SU-DHL-6 (cell line): ENCODE data around the gene DOCK9.

ENCODE experiments used
- H2AFZ ChIP-seq: fragments of 200-600 bp; sonication (generic); 2 replicates; pipeline ENCODE4 v1.6.1; 2014; ENCODE audit warnings: low read depth, mild to moderate bottlenecking, moderate library complexity, mixed read lengths, antibody characterized with exemption, low read length; ENCODE audit not compliant: severe bottlenecking
- H3F3A ChIP-seq: fragments of 200-600 bp; shearing (Covaris generic); 2 replicates; pipeline ENCODE4 v1.6.0; 2016; ENCODE audit warnings: antibody characterized with exemption, mild to moderate bottlenecking; ENCODE audit not compliant: insufficient read depth
- H3K27ac ChIP-seq: fragments of 200-600 bp; sonication (generic); 2 replicates; pipeline ENCODE4 v1.5.1; 2016; ENCODE audit warnings: low read depth, mild to moderate bottlenecking, low read length, moderate library complexity, mixed read lengths
- H3K27me3 ChIP-seq: fragments of 200-600 bp; sonication (generic), shearing (Covaris generic); 2 replicates; pipeline ENCODE4 v1.6.0; 2014; ENCODE audit warnings: mild to moderate bottlenecking, low read length
- H3K36me3 ChIP-seq: fragments of 200-600 bp; sonication (generic); 2 replicates; pipeline ENCODE4 v1.6.1; 2014; ENCODE audit warnings: mild to moderate bottlenecking, low read length, mixed read lengths
- H3K4me2 ChIP-seq: fragments of 300-600, 200-600 bp; shearing (Covaris generic), sonication (generic); 2 replicates; pipeline ENCODE4 v1.6.0; 2014; ENCODE audit warnings: low read length, low read depth, mild to moderate bottlenecking; ENCODE audit not compliant: poor library complexity, severe bottlenecking
- H3K4me3 ChIP-seq: fragments of 200-600 bp; sonication (generic); 2 replicates; pipeline ENCODE4 v1.5.1; 2014; ENCODE audit warnings: antibody characterized with exemption, low read length, mild to moderate bottlenecking, mixed read lengths; ENCODE audit not compliant: insufficient read depth, poor library complexity, severe bottlenecking
- H3K79me2 ChIP-seq: fragments of 200-600 bp; sonication (generic); 2 replicates; pipeline ENCODE4 v1.6.1; 2014; ENCODE audit warnings: mild to moderate bottlenecking, low read length, moderate library complexity; ENCODE audit not compliant: insufficient read depth
- H3K9ac ChIP-seq: fragments of 200-600 bp; sonication (generic); 2 replicates; pipeline ENCODE4 v1.7.0; 2014; ENCODE audit warnings: mild to moderate bottlenecking, low read length
- H3K9me2 ChIP-seq: fragments of 200-600 bp; sonication (generic); replicated peaks from 2 replicates; pipeline ENCODE4 v1.6.1; 2014; ENCODE audit warnings: low read length; ENCODE audit not compliant: insufficient read depth
- H3K9me3 ChIP-seq: fragments of 200-600 bp; sonication (generic); 2 replicates; pipeline ENCODE4 v1.6.1; 2014; ENCODE audit warnings: low read length, mixed read lengths; ENCODE audit not compliant: insufficient read depth
- H4K20me1 ChIP-seq: fragments of 200-600 bp; sonication (generic); 2 replicates; pipeline ENCODE4 v1.6.1; 2014; ENCODE audit warnings: low read depth, mild to moderate bottlenecking, antibody characterized with exemption, low read length, moderate library complexity, mixed read lengths
- CTCF ChIP-seq: fragments of 200-600 bp; sonication (generic); IDR thresholded peaks from one replicate; pipeline ENCODE4 v1.5.1; 2017; ENCODE audit warnings: antibody characterized with exemption, mild to moderate bottlenecking, low read length, moderate library complexity; ENCODE audit not compliant: insufficient read depth, poor library complexity, severe bottlenecking
- EZH2phosphoT487 ChIP-seq: fragments of 200-600 bp; sonication (generic), shearing (Covaris generic); conservative IDR thresholded peaks from 2 replicates; pipeline ENCODE4 v1.6.1; 2018; ENCODE audit warnings: mild to moderate bottlenecking, antibody characterized with exemption, low read length, moderate library complexity, mixed read lengths

The DOCK9 gene

GRCh38 chr13:98915981-98916380 lies 61.9 kb downstream of the DOCK9 start:
- no peaks in the 10 kb centered on the region for H4K20me1 ChIP-seq
- no peak overlapping the region for H2AFZ ChIP-seq
- H3F3A ChIP-seq, result no peaks in the 10 kb centered on the region
- no peaks in the 10 kb centered on the region for H3K9me3 ChIP-seq
- TF ChIP-seq CTCF (no peak), EZH2phosphoT487 (no peak)
- no peak overlapping the region for H3K9ac ChIP-seq
- H3K27ac ChIP-seq, result no peak overlapping the region
- no peaks in the 10 kb centered on the region for H3K27me3 ChIP-seq
- H3K36me3 ChIP-seq, result no peaks in the 10 kb centered on the region
- H3K4me2 ChIP-seq, result no peak overlapping the region
- H3K79me2 ChIP-seq, result no peaks in the 10 kb centered on the region
- no peaks in the 10 kb centered on the region for H3K9me2 ChIP-seq
- H3K4me3 ChIP-seq, result no peak overlapping the region

GRCh38 chr13:98915563-98915962 lies 62.3 kb downstream of the DOCK9 start:
- H3K36me3 ChIP-seq, result no peaks in the 10 kb centered on the region
- no peaks in the 10 kb centered on the region for H4K20me1 ChIP-seq
- no peak overlapping the region for H3K27ac ChIP-seq
- H3K79me2 ChIP-seq, result no peaks in the 10 kb centered on the region
- TF ChIP-seq CTCF, result no peak
- TF ChIP-seq EZH2phosphoT487, result no peak
- no peaks in the 10 kb centered on the region for H3K9me2 ChIP-seq
- no peak overlapping the region for H3K9ac ChIP-seq
- H3K27me3 ChIP-seq, result no peaks in the 10 kb centered on the region
- H3K9me3 ChIP-seq, result no peaks in the 10 kb centered on the region
- no peak overlapping the region for H3K4me3 ChIP-seq
- H2AFZ ChIP-seq, result no peak overlapping the region
- H3F3A ChIP-seq, result no peaks in the 10 kb centered on the region
- no peak overlapping the region for H3K4me2 ChIP-seq

GRCh38 chr13:98913741-98914140 lies 64.1 kb downstream of the DOCK9 start:
- Histone ChIP-seq H4K20me1 (no peaks in the 10 kb centered on the region), H3K9me2 (no peaks in the 10 kb centered on the region), H3K4me3 (no peak overlapping the region), H3K27ac (no peak overlapping the region), H3K79me2 (no peaks in the 10 kb centered on the region), H3K36me3 (no peaks in the 10 kb centered on the region), H2AFZ (no peak overlapping the region), H3K4me2 (no peak overlapping the region), H3K9ac (no peak overlapping the region), H3K27me3 (no peaks in the 10 kb centered on the region), H3K9me3 (no peaks in the 10 kb centered on the region), H3F3A (no peaks in the 10 kb centered on the region)
- TF ChIP-seq CTCF, result no peak
- no peak for TF ChIP-seq EZH2phosphoT487

GRCh38 chr13:98912846-98913245 lies 65.0 kb downstream of the DOCK9 start:
- TF ChIP-seq CTCF (no peak), EZH2phosphoT487 (no peak)
- Histone ChIP-seq H3K9ac (no peak overlapping the region), H3K27me3 (no peaks in the 10 kb centered on the region), H3K79me2 (no peaks in the 10 kb centered on the region), H3K4me2 (no peak overlapping the region), H3K36me3 (no peaks in the 10 kb centered on the region), H4K20me1 (no peaks in the 10 kb centered on the region), H3K9me2 (no peaks in the 10 kb centered on the region), H3K4me3 (no peak overlapping the region), H3K27ac (no peak overlapping the region), H2AFZ (no peak overlapping the region), H3F3A (no peaks in the 10 kb centered on the region), H3K9me3 (no peaks in the 10 kb centered on the region)
